Measurements from ENCODE around the gene ACOT6. TPM values are rescaled to one million over a fixed set of nuclear protein-coding genes. Genes with fewer than 3 reads are reported as not detected.
"Not testable (repeated sequence)": the region's sequence is repeated elsewhere in the genome, so short reads cannot be mapped to it uniquely, and the experiment has no call there.

The ACOT6 gene
- total and polyA plus RNA-seq, 4 donors = not detected

DNA sequence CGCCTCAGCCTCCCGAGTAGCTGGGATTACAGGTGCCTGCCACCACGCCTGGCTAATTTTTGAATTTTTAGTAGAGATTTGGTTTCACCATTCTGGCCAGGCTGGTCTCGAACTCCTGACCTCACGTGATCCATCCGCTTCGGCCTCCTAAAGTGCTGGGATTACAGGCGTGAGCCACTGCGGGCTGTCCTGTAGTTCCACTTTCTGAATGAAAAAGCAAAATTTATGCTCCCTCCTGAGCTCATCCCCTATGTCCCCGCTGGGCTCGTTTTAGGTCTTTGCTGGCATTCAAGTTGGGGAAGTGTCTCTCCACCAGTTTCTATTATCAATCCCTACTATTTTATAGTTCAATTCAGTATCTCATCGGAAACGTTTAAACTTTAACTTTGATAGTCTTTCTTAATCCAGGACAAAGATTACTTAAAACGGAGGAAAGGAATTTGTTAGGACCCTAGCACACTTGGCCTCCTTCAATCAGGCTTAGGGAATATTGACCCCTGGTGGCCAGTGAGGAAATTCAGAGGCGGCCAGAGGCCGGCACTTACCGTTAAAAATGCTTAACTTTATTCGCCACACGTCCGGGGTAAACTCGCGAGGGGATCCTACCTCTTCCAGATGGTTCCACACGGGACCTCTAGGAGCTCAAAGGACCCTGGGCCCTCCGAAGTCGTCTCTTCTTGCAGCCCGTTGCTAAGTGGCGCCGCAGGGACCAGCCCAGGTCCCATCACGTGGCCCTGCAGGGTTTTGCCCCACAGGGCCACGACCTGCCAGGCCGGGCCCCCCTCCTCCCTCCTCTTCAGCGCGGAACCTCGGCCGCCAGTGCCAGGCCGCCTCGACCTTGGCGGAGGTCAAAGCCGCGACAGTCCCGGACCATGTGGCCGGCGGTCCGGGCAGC is 21.0 kb downstream of the ACOT6 start:
- Histone ChIP-seq H3K9me3 (ENCODE audit: control insufficient read depth, low read length) (no peaks in the 10 kb centered on the region), H3K36me3 (ENCODE audit: control insufficient read depth in 1 of 2, insufficient read depth in 2 of 2, low read length in 1 of 2) (no peaks in the 10 kb centered on the region), H3K4me1 (ENCODE audit: control insufficient read depth in 1 of 2, insufficient read depth in 2 of 2, low read length in 2 of 2) (no peaks in the 10 kb centered on the region), H3K4me3 (ENCODE audit: low read length in 2 of 2) (peak overlapping the region; percentile 40 to 44), H3K27ac (ENCODE audit: low read depth in 1 of 2, low read length in 2 of 2) (peak overlapping the region in 1 of 2 donors; percentile 22), H3K27me3 (ENCODE audit: control insufficient read depth in 1 of 2, insufficient read depth in 2 of 2, low read length in 1 of 2) (no peaks in the 10 kb centered on the region)
- peak; percentile 70 to 81 for DNase-seq
- peak; percentile 88 for ATAC-seq (ENCODE audit: low FRiP score)
- intact Hi-C loops (cut with DNase I) = loop anchor here (2.0 kb wide), 1 partner anchor 125 kb away; no protein-coding TSS in a partner anchor
- WGBS, 2 donors = 14 to 15% methylated on average over 44 of the region's 44 CpGs

DNA sequence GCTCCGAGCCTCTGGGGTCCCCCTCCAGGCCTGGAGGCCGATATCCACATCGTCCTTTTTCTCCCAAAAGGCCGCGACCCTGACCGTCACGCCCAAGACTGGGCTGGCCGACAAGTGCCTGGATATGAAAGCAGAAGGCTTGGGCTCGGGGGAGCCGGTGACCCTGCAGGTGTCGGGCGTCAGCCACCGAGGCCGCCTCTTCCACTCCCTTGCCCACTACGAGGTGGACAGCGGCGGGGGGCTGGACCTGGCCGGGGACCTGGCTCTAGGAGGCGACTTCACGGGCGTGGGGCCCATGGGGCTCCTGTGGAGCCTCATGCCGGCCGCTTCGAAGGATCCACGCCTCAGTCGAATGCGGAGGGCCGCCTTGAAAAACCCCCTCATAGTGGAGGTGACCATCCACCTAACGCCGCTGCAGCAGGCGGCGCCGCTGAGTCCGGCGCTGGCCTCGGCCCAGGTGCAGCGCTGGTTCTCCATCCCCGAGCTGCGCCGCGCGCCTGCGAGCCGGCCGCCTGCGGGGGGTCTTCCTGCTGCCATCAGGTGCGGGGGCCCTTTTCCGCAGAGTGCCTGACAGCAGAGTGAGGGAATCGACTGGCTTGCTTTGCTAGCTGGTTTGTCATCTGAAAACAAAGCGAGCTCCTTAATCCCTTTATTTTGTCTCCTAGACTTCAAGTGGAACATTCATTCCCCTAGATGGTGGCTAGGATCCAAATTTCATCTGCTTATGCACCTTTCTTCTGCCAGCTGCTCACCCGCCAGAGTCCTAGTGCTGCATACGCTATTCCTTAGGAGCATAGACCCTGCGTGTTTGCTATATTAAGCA is 21.9 kb downstream of the ACOT6 start:
- H3K9me3 ChIP-seq (ENCODE audit: control insufficient read depth, low read length) = no peaks in the 10 kb centered on the region
- peak; percentile 53 to 85 for DNase-seq
- WGBS, 2 donors = 7 to 8% methylated on average over 53 of the region's 53 CpGs

DNA sequence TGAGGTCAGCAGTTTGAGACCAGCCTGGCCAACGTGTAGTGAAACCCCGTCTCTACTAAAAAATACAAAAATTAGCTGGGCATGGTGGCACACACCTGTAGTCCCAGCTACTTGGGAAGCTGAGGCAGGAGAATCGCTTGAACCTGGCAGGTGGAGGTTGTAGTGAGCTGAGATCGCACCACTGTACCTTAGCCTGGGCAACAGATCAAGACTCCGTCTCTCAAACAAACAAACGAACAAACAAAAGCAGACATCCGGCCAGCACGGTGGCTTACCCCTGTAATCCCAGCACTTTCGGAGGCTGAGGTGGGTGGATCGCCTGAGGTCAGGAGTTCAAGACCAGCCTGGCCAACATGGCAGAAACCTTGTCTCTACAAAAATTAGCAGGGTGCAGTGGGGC is 24.0 kb downstream of the ACOT6 start:
- H3K4me3 ChIP-seq (ENCODE audit: low read length in 2 of 2); H3K27me3 ChIP-seq (ENCODE audit: control insufficient read depth in 1 of 2, insufficient read depth in 2 of 2, low read length in 1 of 2); H3K9me3 ChIP-seq (ENCODE audit: control insufficient read depth, low read length); ATAC-seq (ENCODE audit: low FRiP score); H3K4me1 ChIP-seq (ENCODE audit: control insufficient read depth in 1 of 2, insufficient read depth in 2 of 2, low read length in 2 of 2); DNase-seq; intact Hi-C loops (cut with DNase I); H3K36me3 ChIP-seq (ENCODE audit: control insufficient read depth in 1 of 2, insufficient read depth in 2 of 2, low read length in 1 of 2): not testable (repeated sequence)
- 82 to 83% methylated on average over 10 of the region's 10 CpGs for WGBS, 2 donors
- H3K27ac ChIP-seq (ENCODE audit: low read depth in 1 of 2, low read length in 2 of 2) = peak overlapping the region in 1 of 2 donors; percentile 9

More for the DNA sequence above, 21.9 kb downstream of the ACOT6 start:
- peak; percentile 82 for ATAC-seq (ENCODE audit: low FRiP score)
- H3K4me3 ChIP-seq (ENCODE audit: low read length in 2 of 2) = peak overlapping the region; percentile 40 to 44
- H3K36me3 ChIP-seq (ENCODE audit: control insufficient read depth in 1 of 2, insufficient read depth in 2 of 2, low read length in 1 of 2) = no peaks in the 10 kb centered on the region
- H3K27me3 ChIP-seq (ENCODE audit: control insufficient read depth in 1 of 2, insufficient read depth in 2 of 2, low read length in 1 of 2) = no peaks in the 10 kb centered on the region
- intact Hi-C loops (cut with DNase I) = loop anchor here in 1 of 2 donors (2.0 kb wide), 1 partner anchor 125 kb away; no protein-coding TSS in a partner anchor
- peak overlapping the region in 1 of 2 donors; percentile 22 for H3K27ac ChIP-seq (ENCODE audit: low read depth in 1 of 2, low read length in 2 of 2)
- H3K4me1 ChIP-seq (ENCODE audit: control insufficient read depth in 1 of 2, insufficient read depth in 2 of 2, low read length in 2 of 2) = no peaks in the 10 kb centered on the region

DNA sequence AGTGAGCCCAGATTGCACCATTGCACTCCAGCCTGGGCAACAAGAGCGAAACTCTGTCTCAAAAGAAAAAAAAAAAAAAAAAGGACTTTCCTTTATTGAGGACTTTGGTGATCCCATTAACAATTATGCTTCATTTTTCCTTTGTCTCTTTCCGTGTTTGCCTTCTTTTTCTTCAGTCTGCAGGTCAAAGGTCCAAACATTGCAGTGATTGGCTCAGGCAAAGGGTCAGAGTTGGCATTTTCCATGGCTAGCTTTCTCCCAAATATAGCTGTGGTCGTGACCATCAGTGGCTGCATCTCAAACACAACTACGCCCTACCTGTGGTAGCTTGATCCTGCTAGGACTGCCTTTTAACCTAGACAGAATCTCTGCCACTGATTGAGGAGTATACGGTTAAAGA is 25.5 kb downstream of the ACOT6 start:
- Histone ChIP-seq H3K4me3 (ENCODE audit: low read length in 2 of 2) (no peak overlapping the region), H3K27me3 (ENCODE audit: control insufficient read depth in 1 of 2, insufficient read depth in 2 of 2, low read length in 1 of 2) (no peaks in the 10 kb centered on the region), H3K27ac (ENCODE audit: low read depth in 1 of 2, low read length in 2 of 2) (no peak overlapping the region), H3K9me3 (ENCODE audit: control insufficient read depth, low read length) (no peaks in the 10 kb centered on the region), H3K36me3 (ENCODE audit: control insufficient read depth in 1 of 2, insufficient read depth in 2 of 2, low read length in 1 of 2) (no peaks in the 10 kb centered on the region), H3K4me1 (ENCODE audit: control insufficient read depth in 1 of 2, insufficient read depth in 2 of 2, low read length in 2 of 2) (no peaks in the 10 kb centered on the region)
- WGBS, 2 donors = 93 to 96% methylated on average over 5 of the region's 5 CpGs
- intact Hi-C loops (cut with DNase I) = no loop called here
- ATAC-seq (ENCODE audit: low FRiP score) (no peak), DNase-seq (no peak)

DNA sequence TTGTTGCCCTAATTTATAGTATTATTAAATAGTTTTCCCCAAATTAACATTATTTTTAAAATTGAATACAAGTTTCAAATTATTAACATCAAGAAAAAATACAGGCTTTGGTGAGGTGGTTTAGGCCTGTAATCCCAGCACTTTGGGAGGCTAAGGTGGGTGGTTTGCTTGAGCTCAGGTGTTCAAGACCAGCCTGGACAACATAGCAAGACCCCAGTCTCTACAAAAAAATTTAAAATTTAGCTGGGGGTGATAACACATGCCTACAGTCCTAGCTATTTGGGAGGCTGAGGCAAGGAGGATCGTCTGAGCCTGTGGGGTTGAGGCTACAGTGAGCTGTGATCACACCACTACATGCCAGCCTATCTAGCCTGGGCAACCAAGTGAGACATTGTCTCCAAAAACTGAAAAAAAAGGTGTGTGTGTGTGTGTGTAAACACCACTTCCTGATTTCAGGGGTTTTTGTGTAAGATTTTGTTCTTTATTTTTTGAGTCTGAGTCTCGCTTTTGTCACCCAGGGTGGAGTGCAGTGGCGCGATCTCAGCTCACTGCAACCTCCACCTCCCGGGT is 28.6 kb downstream of the ACOT6 start:
- 93 to 95% methylated on average over 5 of the region's 5 CpGs for WGBS, 2 donors
- Histone ChIP-seq H3K27me3 (ENCODE audit: control insufficient read depth in 1 of 2, insufficient read depth in 2 of 2, low read length in 1 of 2) (no peaks in the 10 kb centered on the region), H3K4me1 (ENCODE audit: control insufficient read depth in 1 of 2, insufficient read depth in 2 of 2, low read length in 2 of 2) (no peaks in the 10 kb centered on the region), H3K27ac (ENCODE audit: low read depth in 1 of 2, low read length in 2 of 2) (no peak overlapping the region), H3K9me3 (ENCODE audit: control insufficient read depth, low read length) (no peaks in the 10 kb centered on the region), H3K4me3 (ENCODE audit: low read length in 2 of 2) (no peak overlapping the region), H3K36me3 (ENCODE audit: control insufficient read depth in 1 of 2, insufficient read depth in 2 of 2, low read length in 1 of 2) (no peaks in the 10 kb centered on the region)
- intact Hi-C loops (cut with DNase I) = loop anchor here (5.0 to 10.0 kb wide), 3 partner anchors 71 to 304 kb away; partner anchors contain the start of gene PNMA1 (in 2 of the 2)
- no peak for ATAC-seq (ENCODE audit: low FRiP score)
- DNase-seq = no peak

DNA sequence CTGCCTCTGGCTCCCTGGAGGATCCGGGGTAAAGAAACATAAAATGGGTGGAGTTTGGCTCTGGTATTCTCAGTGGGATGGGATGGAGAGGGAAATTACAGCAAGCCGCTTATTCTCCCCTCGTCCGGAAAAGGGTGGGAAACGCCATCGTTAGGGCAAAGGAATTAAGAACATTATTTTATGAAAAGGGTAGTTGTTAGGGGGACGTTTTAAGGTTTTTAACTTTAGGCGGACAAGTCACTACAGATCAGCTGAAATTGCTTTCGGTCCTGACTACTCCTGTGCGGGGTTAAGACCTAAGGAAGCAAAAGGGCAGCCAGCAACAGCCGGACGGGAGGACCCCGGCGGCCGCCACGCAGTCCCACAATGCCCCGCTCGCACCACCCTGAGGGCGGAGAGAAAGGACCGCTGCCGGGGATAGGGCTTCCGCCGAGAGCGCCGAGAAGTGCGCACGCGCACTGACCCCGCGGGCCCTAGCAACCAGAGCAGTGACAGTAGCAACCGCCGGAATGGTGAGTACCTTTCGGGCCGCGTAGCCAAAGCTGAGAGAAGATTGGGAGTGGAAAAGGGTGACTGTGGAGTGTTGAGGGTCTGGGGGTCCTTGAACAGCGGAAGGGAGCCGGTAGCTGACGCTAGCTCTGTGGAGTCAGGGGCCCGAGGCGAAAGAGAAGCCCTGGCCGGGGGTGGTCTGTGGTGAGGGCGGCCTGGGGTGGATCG is 32.4 kb downstream of the ACOT6 start, which contains the start of gene DNAL1:
Gene DNAL1, plus strand, starts transcription at position 456 of the 717 bp plus-strand sequence. Its CDS starts 54 bp downstream, at position 510.
- Histone ChIP-seq H3K4me3 (ENCODE audit: low read length in 2 of 2) (peak within 1 kb of the TSS; percentile 55 to 70), H3K4me1 (ENCODE audit: control insufficient read depth in 1 of 2, insufficient read depth in 2 of 2, low read length in 2 of 2) (no peaks in the 10 kb centered on the region), H3K36me3 (ENCODE audit: control insufficient read depth in 1 of 2, insufficient read depth in 2 of 2, low read length in 1 of 2) (no peaks in the 10 kb centered on the region), H3K27ac (ENCODE audit: low read depth in 1 of 2, low read length in 2 of 2) (peak within 1 kb of the TSS; percentile 7 to 39), H3K27me3 (ENCODE audit: control insufficient read depth in 1 of 2, insufficient read depth in 2 of 2, low read length in 1 of 2) (no peaks in the 10 kb centered on the region), H3K9me3 (ENCODE audit: control insufficient read depth, low read length) (no peaks in the 10 kb centered on the region)
- DNase-seq = peak; percentile 96 to 98
- 0% methylated on average over 43 of the region's 43 CpGs for WGBS, 2 donors
- ATAC-seq (ENCODE audit: low FRiP score) = peak; percentile 100
- intact Hi-C loops (cut with DNase I) = loop anchor here (5.0 to 10.0 kb wide), 3 partner anchors 68 to 300 kb away; partner anchors contain the start of gene PNMA1 (in 2 of the 2)

DNA sequence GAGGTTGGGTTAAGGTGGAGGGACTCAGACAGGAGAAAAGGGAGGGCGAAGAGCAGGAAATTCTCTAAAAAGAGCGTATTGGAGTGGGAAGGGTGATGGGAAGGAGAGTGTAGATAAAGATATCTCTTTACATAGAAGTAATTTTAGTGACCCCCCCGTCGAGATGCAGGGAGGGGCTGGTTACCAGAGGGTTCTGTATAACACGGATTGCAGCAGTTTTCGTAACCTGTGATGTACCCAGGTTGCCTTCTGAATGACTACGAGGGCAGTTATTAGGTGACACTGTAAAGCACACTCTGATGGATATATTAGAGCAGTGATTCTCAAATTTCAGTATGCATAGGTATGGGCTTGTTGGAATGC is 32.9 kb downstream of the ACOT6 start:
- no peak overlapping the region for H3K27ac ChIP-seq (ENCODE audit: low read depth in 1 of 2, low read length in 2 of 2)
- no peaks in the 10 kb centered on the region for H3K27me3 ChIP-seq (ENCODE audit: control insufficient read depth in 1 of 2, insufficient read depth in 2 of 2, low read length in 1 of 2)
- H3K9me3 ChIP-seq (ENCODE audit: control insufficient read depth, low read length) = no peaks in the 10 kb centered on the region
- H3K4me1 ChIP-seq (ENCODE audit: control insufficient read depth in 1 of 2, insufficient read depth in 2 of 2, low read length in 2 of 2) = no peaks in the 10 kb centered on the region
- H3K4me3 ChIP-seq (ENCODE audit: low read length in 2 of 2) = peak overlapping the region; percentile 24 to 70
- 3 to 4% methylated on average over 7 of the region's 7 CpGs for WGBS, 2 donors
- ATAC-seq (ENCODE audit: low FRiP score) = no peak
- no peak for DNase-seq
- intact Hi-C loops (cut with DNase I) = loop anchor here (10.0 kb wide), 2 partner anchors 70 to 300 kb away; partner anchors contain the start of gene PNMA1 (in 1 of the 2)
- no peaks in the 10 kb centered on the region for H3K36me3 ChIP-seq (ENCODE audit: control insufficient read depth in 1 of 2, insufficient read depth in 2 of 2, low read length in 1 of 2)

DNA sequence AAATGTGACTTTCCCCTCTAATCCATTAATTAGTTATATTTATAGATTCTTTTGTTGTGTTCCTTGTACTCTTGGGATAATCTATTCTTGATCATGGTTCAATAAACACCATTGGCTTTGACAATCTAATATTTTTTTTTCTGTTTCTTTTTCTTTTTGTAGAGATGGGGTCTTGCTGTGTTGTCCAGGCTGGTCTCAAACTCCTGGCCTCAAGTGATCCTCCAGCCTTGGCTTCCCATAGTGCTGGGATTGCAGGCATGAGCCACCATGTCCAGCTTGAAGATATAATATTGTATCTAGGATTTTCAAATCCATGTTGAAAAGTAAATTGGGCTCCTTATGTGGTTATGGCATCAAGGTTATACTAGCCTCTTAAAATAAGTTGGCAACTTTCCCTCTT is 38.7 kb downstream of the ACOT6 start:
- no peak overlapping the region for H3K27ac ChIP-seq (ENCODE audit: low read depth in 1 of 2, low read length in 2 of 2)
- intact Hi-C loops (cut with DNase I) = no loop called here
- H3K4me1 ChIP-seq (ENCODE audit: control insufficient read depth in 1 of 2, insufficient read depth in 2 of 2, low read length in 2 of 2) = no peaks in the 10 kb centered on the region
- H3K36me3 ChIP-seq (ENCODE audit: control insufficient read depth in 1 of 2, insufficient read depth in 2 of 2, low read length in 1 of 2) = no peaks in the 10 kb centered on the region
- H3K27me3 ChIP-seq (ENCODE audit: control insufficient read depth in 1 of 2, insufficient read depth in 2 of 2, low read length in 1 of 2) = no peaks in the 10 kb centered on the region
- ATAC-seq (ENCODE audit: low FRiP score) (no peak), DNase-seq (no peak)
- no peaks in the 10 kb centered on the region for H3K9me3 ChIP-seq (ENCODE audit: control insufficient read depth, low read length)
- H3K4me3 ChIP-seq (ENCODE audit: low read length in 2 of 2) = no peak overlapping the region
